HUES64 (cell line): ENCODE results near the gene HSD17B3.
A peak's percentile ranks its signal among the peaks of the same experiment; 100 is the strongest.

Source experiments
- H3K27ac ChIP-seq: 2 replicates; pipeline ENCODE4 v1.7.0; 2013; ENCODE audit warnings: low read depth, low read length, inconsistent platforms
- H3K27me3 ChIP-seq: 2 replicates; pipeline ENCODE4 v1.6.1; 2013; ENCODE audit warnings: mild to moderate bottlenecking, low read length; ENCODE audit not compliant: insufficient read depth
- H3K36me3 ChIP-seq: 2 replicates; pipeline ENCODE4 v1.6.1; 2013; ENCODE audit warnings: mild to moderate bottlenecking, low read length; ENCODE audit not compliant: insufficient read depth
- H3K4me1 ChIP-seq: 2 replicates; pipeline ENCODE4 v1.6.1; 2013; ENCODE audit warnings: mild to moderate bottlenecking, low read length, moderate library complexity; ENCODE audit not compliant: insufficient read depth
- H3K4me3 ChIP-seq: 2 replicates; pipeline ENCODE4 v1.5.1; 2013; ENCODE audit warnings: mild to moderate bottlenecking, low read length, moderate library complexity
- H3K9ac ChIP-seq: 2 replicates; pipeline ENCODE4 v1.6.1; 2013; ENCODE audit warnings: mild to moderate bottlenecking, low read depth, low read length
- H3K9me3 ChIP-seq: 2 replicates; pipeline ENCODE4 v1.6.1; 2013; ENCODE audit warnings: low read depth, low read length; ENCODE audit not compliant: insufficient read depth
- WGBS: fragments of 150-250, 120-280 bp; methylation state at CpG from one replicate; pipeline ENCODE4 v1.1.7; 2013; ENCODE audit warnings: missing lambda C conversion rate; 5-methylcytosine and 5-hydroxymethylcytosine counted together

HSD17B3 gene

GRCh38 chr9:96232539-96233241 is 69.3 kb downstream of the HSD17B3 start:
- Histone ChIP-seq H3K9me3 (no peaks in the 10 kb centered on the region), H3K27ac (no peak overlapping the region), H3K4me1 (no peaks in the 10 kb centered on the region), H3K9ac (no peak overlapping the region), H3K4me3 (no peak overlapping the region), H3K36me3 (no peaks in the 10 kb centered on the region), H3K27me3 (no peaks in the 10 kb centered on the region)
- 69% methylated on average over 14 of the region's 14 CpGs for WGBS

- Histone ChIP-seq H3K36me3 (no peaks in the 10 kb centered on the region), H3K9ac (no peak overlapping the region), H3K4me3 (no peak overlapping the region), H3K27ac (no peak overlapping the region), H3K9me3 (no peaks in the 10 kb centered on the region), H3K27me3 (no peaks in the 10 kb centered on the region), H3K4me1 (no peaks in the 10 kb centered on the region)
- 54% methylated on average over 6 of the region's 11 CpGs for WGBS
These were observed 69.8 kb downstream of the HSD17B3 start for GRCh38 chr9:96232164-96232538.

GRCh38 chr9:96230002-96230401 is 72.0 kb downstream of the HSD17B3 start:
- Histone ChIP-seq H3K4me3 (no peak overlapping the region), H3K27ac (no peak overlapping the region), H3K27me3 (no peaks in the 10 kb centered on the region), H3K4me1 (no peaks in the 10 kb centered on the region), H3K36me3 (no peaks in the 10 kb centered on the region), H3K9me3 (peaks cover 2% of the 10 kb centered on the region; the same call in 1 of the 2 replicates), H3K9ac (no peak overlapping the region)
- 95% methylated on average over 2 of the region's 2 CpGs for WGBS

- 61% methylated on average over 2 of the region's 2 CpGs for WGBS
These were observed 79.8 kb downstream of the HSD17B3 start for GRCh38 chr9:96222132-96222531.

GRCh38 chr9:96219900-96220257 is 82.1 kb downstream of the HSD17B3 start:
- WGBS: 100% methylated on average over 2 of the region's 2 CpGs
- no peak overlapping the region for H3K27ac ChIP-seq
- no peak overlapping the region for H3K9ac ChIP-seq

More at GRCh38 chr9:96222132-96222531, 79.8 kb downstream of the HSD17B3 start:
- H3K4me3 ChIP-seq: no peak overlapping the region
- no peak overlapping the region for H3K27ac ChIP-seq
- peaks cover 5% of the 10 kb centered on the region for H3K4me1 ChIP-seq
- peaks cover 6% of the 10 kb centered on the region for H3K27me3 ChIP-seq
- H3K9me3 ChIP-seq: peaks cover 18% of the 10 kb centered on the region
- H3K36me3 ChIP-seq: no peaks in the 10 kb centered on the region
- no peak overlapping the region for H3K9ac ChIP-seq

GRCh38 chr9:96219026-96219899 is 82.7 kb downstream of the HSD17B3 start:
- peaks cover 8% of the 10 kb centered on the region for H3K9me3 ChIP-seq
- H3K4me3 ChIP-seq: no peak overlapping the region
- no peak overlapping the region for H3K9ac ChIP-seq
- WGBS: 88% methylated on average over 81 of the region's 81 CpGs
- peaks cover 13% of the 10 kb centered on the region for H3K4me1 ChIP-seq
- no peaks in the 10 kb centered on the region for H3K36me3 ChIP-seq
- no peak overlapping the region for H3K27ac ChIP-seq
- peaks cover 11% of the 10 kb centered on the region for H3K27me3 ChIP-seq

More at GRCh38 chr9:96219900-96220257, 82.1 kb downstream of the HSD17B3 start:
- Histone ChIP-seq H3K27me3 (peaks cover 11% of the 10 kb centered on the region), H3K36me3 (no peaks in the 10 kb centered on the region), H3K4me3 (no peak overlapping the region), H3K9me3 (peaks cover 14% of the 10 kb centered on the region), H3K4me1 (peaks cover 6% of the 10 kb centered on the region)

- no peaks in the 10 kb centered on the region for H3K9me3 ChIP-seq
- peak overlapping the region; percentile 52 for H3K4me3 ChIP-seq
- 11% methylated on average over 43 of the region's 43 CpGs for WGBS
- H3K27me3 ChIP-seq: peaks cover 11% of the 10 kb centered on the region
- H3K27ac ChIP-seq: no peak overlapping the region
- peaks cover 15% of the 10 kb centered on the region for H3K4me1 ChIP-seq
- H3K9ac ChIP-seq: peak overlapping the region; percentile 60; the same call in 1 of the 2 replicates
- H3K36me3 ChIP-seq: no peaks in the 10 kb centered on the region
These were observed 84.0 kb downstream of the HSD17B3 start for GRCh38 chr9:96217754-96218693.

- Histone ChIP-seq H3K9me3 (no peaks in the 10 kb centered on the region), H3K36me3 (no peaks in the 10 kb centered on the region), H3K4me3 (no peak overlapping the region), H3K4me1 (peaks cover 15% of the 10 kb centered on the region), H3K27me3 (peaks cover 11% of the 10 kb centered on the region), H3K27ac (no peak overlapping the region), H3K9ac (no peak overlapping the region)
- 59% methylated on average over 11 of the region's 11 CpGs for WGBS
These were observed 84.7 kb downstream of the HSD17B3 start for GRCh38 chr9:96217294-96217707.

GRCh38 chr9:96216583-96216982 is 85.4 kb downstream of the HSD17B3 start:
- no peak overlapping the region for H3K4me3 ChIP-seq
- H3K36me3 ChIP-seq: no peaks in the 10 kb centered on the region
- H3K4me1 ChIP-seq: peaks cover 15% of the 10 kb centered on the region
- WGBS: 91% methylated on average over 5 of the region's 5 CpGs
- peaks cover 11% of the 10 kb centered on the region for H3K27me3 ChIP-seq
- H3K9me3 ChIP-seq: no peaks in the 10 kb centered on the region
- no peak overlapping the region for H3K27ac ChIP-seq
- no peak overlapping the region for H3K9ac ChIP-seq

GRCh38 chr9:96215841-96216240 is 86.1 kb downstream of the HSD17B3 start:
- Histone ChIP-seq H3K4me3 (no peak overlapping the region), H3K9ac (no peak overlapping the region), H3K27ac (no peak overlapping the region), H3K36me3 (no peaks in the 10 kb centered on the region), H3K9me3 (no peaks in the 10 kb centered on the region), H3K27me3 (peaks cover 11% of the 10 kb centered on the region), H3K4me1 (peaks cover 15% of the 10 kb centered on the region)
- 88% methylated on average over 2 of the region's 2 CpGs for WGBS
